Stimulated activated CD4-positive, alpha-beta T cell treated with anti-CD3 and anti-CD28 coated beads, Interleukin-15, amount 100 ng/mL, for 1 hour (primary cell): ENCODE measurements around the gene NGFR.

Source experiments
- DNase-seq, 2 donors: peaks; one replicate each; pipeline ENCODE4 v3.0.0-alpha.2; 2020; ENCODE audit warnings: low read depth in 1 of 2, low spot score in 1 of 2

Gene NGFR

GRCh38 chr17:49514071-49514721 is 19.1 kb downstream of the NGFR start:
- no peak for DNase-seq

DNA sequence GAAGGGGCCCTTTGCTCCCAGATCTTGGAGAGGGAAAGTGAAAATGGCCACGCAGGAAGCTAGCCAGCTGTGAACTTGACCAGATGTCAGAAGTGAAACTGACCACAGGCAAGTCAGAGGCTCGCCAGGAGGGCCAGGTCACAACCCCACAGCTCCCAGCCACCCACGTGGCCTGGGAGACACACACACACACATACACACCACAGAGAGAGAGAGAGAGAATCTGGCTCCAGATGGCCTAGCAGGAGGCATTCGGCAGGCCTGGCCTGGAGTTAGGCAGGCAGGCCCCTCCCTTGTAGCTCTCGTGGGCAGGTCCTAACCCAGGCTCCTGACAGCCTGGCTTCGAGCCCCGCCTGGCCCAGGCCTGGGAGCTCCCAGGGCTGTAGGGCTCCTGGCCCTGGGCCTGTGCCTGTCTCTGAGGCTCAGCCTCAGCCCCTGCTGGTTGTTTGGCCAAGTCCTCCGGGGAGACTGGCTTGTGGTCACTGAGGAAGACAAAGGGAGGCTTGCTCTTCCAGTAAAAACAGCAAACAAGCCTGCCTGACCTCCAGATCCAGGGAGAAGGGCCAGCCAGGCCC is 20.2 kb downstream of the NGFR start:
- DNase-seq: no peak

GRCh38 chr17:49516180-49516579 is 21.1 kb downstream of the NGFR start:
- no peak for DNase-seq

GRCh38 chr17:49518346-49519078 is 23.4 kb downstream of the NGFR start:
- no peak for DNase-seq

- no peak for DNase-seq
Observed at GRCh38 chr17:49519781-49520180, 24.7 kb downstream of the NGFR start.

DNA sequence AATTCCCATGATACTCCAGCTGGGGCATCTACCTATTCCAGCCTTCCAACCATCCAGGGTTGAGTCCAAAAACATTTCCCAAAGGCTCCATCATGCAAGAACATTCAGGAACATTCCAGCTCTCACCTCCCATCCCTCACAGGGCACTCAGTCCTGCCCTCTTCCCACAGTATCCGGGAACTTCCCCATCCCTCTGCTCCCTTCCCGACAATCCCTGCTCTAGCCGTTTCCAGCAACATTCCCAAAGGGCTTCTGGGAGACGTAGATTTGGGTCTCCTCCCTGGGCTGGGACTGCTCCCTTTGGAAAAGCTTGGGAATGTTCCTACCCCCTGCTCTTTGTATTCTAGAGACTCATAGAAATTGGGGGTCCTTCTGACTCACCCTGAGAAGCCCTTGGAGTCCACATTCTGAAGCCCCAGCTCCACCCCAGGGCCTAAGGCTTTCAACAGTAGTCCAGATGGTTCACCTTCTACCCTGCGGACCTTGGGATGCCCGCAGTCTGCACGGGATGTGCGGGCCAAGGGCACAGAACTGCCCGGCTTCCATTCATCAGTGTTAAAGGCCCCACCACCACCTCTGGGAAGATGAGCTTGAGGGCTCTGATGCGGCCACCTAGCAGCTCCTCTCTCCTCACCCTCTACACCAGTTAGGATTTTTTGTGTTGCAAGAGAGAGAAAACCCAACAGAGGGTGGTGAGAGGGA is 25.4 kb downstream of the NGFR start:
- no peak for DNase-seq

DNA sequence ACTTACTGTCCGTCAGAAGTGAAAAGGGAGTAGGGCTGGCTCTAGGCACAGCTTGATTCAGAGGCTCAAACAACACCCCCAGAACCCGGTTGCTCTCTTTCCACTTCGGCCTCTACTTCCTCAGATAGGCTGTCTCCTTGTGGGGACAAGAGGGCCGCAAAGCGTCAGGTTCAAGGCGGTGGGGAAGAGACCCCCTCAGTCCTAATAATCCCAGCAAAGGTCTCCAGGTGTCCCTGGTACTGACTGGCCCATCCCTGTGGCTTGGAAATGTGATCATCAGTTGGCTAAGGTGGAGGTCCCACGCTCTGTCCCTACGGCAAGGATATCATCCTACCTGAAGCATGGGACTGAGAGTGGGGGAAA is 26.0 kb downstream of the NGFR start:
- no peak for DNase-seq

- DNase-seq: no peak
Observed at GRCh38 chr17:49521471-49522356, 26.6 kb downstream of the NGFR start.

DNA sequence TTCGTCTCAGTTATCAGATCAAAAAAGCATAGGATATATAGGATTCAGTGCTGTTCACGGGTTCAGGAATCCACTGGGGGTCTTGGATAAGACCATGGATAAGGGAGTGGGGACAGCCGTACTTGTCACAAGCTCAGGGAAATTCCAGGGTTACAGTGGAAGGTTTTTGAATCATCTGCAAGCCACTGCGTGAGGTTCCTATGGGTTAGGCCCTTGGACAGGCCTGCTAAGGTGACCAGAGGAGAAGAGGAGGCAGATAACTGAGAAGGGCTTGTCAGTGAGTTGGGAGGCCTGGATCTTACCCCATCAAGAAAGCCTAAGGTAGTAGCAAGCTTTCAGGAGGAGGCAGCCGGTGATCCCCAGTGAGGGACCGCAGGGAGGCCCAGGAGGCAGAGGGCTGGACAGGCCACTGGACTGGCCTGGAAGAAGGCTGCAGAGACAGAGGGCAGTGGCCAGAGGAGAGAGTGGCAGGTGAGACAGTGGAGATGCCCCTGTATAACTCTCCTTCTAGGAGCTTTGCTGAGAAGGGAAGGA is 27.3 kb downstream of the NGFR start:
- no peak for DNase-seq

GRCh38 chr17:49523196-49523595 is 28.1 kb downstream of the NGFR start:
- DNase-seq: no peak

DNA sequence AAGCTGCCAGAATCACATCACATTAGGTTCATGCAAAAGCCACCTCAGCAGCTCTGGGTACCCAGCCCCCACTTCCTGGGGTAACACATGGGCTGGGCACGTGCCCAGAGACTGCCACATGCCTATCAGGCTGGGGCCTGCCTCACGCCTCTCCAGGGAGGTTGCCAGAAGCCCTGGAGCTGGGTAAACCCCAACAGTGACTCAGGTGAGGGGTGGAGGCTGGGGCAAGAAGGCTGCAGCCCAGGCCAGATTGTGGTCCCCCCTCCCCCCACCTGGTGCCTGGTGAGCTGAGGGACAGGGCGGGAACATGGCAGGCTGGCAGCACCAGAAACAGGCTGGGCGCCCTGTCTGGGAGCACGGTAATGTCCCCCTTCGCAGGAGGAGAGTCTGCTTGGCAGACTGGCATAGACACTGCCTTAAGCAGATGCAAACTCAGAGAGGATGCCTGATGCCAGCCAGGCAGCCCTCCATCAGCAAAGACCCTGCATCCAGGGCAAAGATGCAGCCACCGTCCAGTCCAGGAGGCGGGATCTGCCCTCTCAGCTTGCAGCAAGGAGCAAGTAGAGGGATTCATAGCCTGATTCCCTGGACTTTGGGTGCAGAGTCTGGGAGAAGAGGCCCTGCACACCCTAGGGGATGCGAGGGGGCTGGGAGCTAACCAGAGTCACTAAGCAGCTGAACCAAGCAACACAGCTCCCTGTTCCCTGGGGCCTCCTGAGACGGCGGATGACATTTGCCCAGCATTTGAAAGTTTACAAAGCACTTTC is 28.8 kb downstream of the NGFR start:
- DNase-seq: no peak

GRCh38 chr17:49524473-49525359 is 29.6 kb downstream of the NGFR start:
- no peak for DNase-seq

GRCh38 chr17:49525831-49526741 is 31.0 kb downstream of the NGFR start:
- no peak for DNase-seq

GRCh38 chr17:49527927-49528651 is 33.0 kb downstream of the NGFR start:
- no peak for DNase-seq

DNA sequence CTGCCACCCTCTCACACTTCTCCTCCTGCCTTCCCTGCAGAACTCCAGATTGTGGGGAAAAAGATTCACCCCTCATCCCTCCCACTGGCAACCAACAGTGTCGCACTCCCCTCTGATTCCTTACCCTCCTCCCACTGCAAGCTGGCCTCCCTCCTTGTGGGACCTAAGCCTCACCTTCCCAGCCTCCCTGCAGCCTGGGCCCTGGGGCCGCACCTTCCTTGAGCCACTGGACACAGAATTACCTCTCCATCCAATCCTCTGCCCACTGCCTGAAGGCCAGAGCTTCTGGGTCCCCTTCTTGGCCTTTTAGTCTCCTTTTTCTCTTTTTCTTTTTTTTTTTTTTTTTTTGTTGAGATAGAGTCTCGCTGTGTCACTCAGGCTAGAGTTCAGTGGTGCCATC is 33.9 kb downstream of the NGFR start:
- no peak for DNase-seq

GRCh38 chr17:49530118-49530517 is 35.0 kb downstream of the NGFR start:
- no peak for DNase-seq

DNA sequence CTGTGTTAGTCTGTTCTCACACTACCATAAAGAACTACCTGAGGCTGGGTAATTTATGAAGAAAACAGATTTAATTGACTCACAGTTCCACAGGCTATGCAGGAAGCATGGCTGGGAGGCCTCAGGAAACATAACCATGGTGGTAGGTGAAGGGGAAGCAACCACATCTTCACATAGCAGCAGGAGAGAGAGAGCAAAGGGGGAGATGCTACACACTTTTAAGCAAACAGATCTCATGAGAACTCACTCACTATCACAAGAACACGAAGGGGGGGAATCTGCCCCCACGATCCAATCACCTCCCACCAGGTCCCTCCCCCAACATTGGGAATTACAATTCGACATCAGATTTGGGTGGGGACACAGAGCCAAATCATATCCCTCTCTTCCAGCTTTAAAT is 48.8 kb downstream of the NGFR start:
- DNase-seq: no peak
